HEK293 (cell line): Measurements from ENCODE around the gene LIMCH1.
A peak's percentile ranks its signal among the peaks of the same experiment; 100 is the strongest.

Experiments
- CTCF ChIA-PET: fragments of 350-600 bp; formaldehyde crosslinking; extraction: SDS; loops from one replicate; lab custom pipeline; 2021; ENCODE audit warnings: antibody characterized with exemption; lab: Yijun Ruan, JAX
- POLR2A ChIA-PET: fragments of 300-600 bp; formaldehyde crosslinking; extraction: SDS; loops from one replicate; lab custom pipeline; 2020; ENCODE audit warnings: antibody characterized with exemption, inconsistent platforms; lab: Yijun Ruan, JAX
- H3K27ac ChIP-seq: fragments of 200-500 bp; sonication (Bioruptor generic); 2 replicates; pipeline ENCODE4 v1.5.1; 2014; ENCODE audit warnings: low read depth, low read length, control low read depth, inconsistent platforms; ENCODE audit errors: extremely low read depth
- H3K36me3 ChIP-seq, 2 experiments: fragments of 200-500 bp in 1 of 2; sonication (Bioruptor generic) in 1 of 2; 1 replicate in 1 of 2; 2 replicates in 1 of 2; pipeline ENCODE4 v1.5.1; 2014 to 2017; ENCODE audit warnings: inconsistent platforms in 2 of 2, low read length in 2 of 2; ENCODE audit not compliant: control insufficient read depth in 2 of 2, insufficient read depth in 1 of 2
- H3K4me1 ChIP-seq: fragments of 200-500 bp; sonication (Bioruptor generic); 2 replicates; pipeline ENCODE4 v1.5.1; 2014; ENCODE audit warnings: mild to moderate bottlenecking, low read length, inconsistent platforms; ENCODE audit not compliant: control insufficient read depth, insufficient read depth
- H3K4me3 ChIP-seq: 2 replicates; pipeline ENCODE4 v1.5.1; 2011; ENCODE audit warnings: low read depth, mild to moderate bottlenecking, control low read depth, low read length, moderate library complexity
- H3K9me3 ChIP-seq: fragments of 200-500 bp; sonication (Bioruptor generic); 2 replicates; pipeline ENCODE4 v1.5.1; 2014; ENCODE audit warnings: low read depth, low read length, inconsistent platforms; ENCODE audit not compliant: control insufficient read depth, insufficient read depth
- KLF8 ChIP-seq: fragments of 450-650 bp; formaldehyde crosslinking; IDR thresholded peaks from 2 replicates; pipeline ENCODE4 v1.5.1; 2016; ENCODE audit warnings: missing biosample characterization, missing genetic modification characterization
- REPIN1 ChIP-seq: fragments of 450-650 bp; formaldehyde crosslinking; IDR thresholded peaks from 2 replicates; pipeline ENCODE4 v1.5.1; 2017; ENCODE audit warnings: missing biosample characterization, missing genetic modification characterization, low read depth
- YY1 ChIP-seq: fragments of 450-650 bp; formaldehyde crosslinking; IDR thresholded peaks from 2 replicates; pipeline ENCODE4 v1.5.1; 2018; ENCODE audit warnings: missing biosample characterization, missing genetic modification characterization
- ZBTB7A ChIP-seq: fragments of 450-650 bp; formaldehyde crosslinking; IDR thresholded peaks from 2 replicates; pipeline ENCODE4 v1.5.1; 2016; ENCODE audit warnings: low read depth, missing biosample characterization, missing genetic modification characterization
- ZFP37 ChIP-seq: fragments of 450-650 bp; formaldehyde crosslinking; IDR thresholded peaks from 2 replicates; pipeline ENCODE4 v1.5.1; 2016; ENCODE audit warnings: missing biosample characterization, missing genetic modification characterization
- ZNF114 ChIP-seq: fragments of 450-650 bp; formaldehyde crosslinking; IDR thresholded peaks from 2 replicates; pipeline ENCODE4 v1.5.0; 2017; ENCODE audit warnings: missing biosample characterization, missing genetic modification characterization
- ZNF169 ChIP-seq: fragments of 450-650 bp; formaldehyde crosslinking; IDR thresholded peaks from 2 replicates; pipeline ENCODE4 v1.5.1; 2016; ENCODE audit warnings: missing biosample characterization, missing genetic modification characterization
- ZNF175 ChIP-seq: fragments of 450-650 bp; formaldehyde crosslinking; IDR thresholded peaks from 2 replicates; pipeline ENCODE4 v1.5.1; 2016; ENCODE audit warnings: missing biosample characterization, missing genetic modification characterization
- ZNF184 ChIP-seq: fragments of 450-650 bp; IDR thresholded peaks from 2 replicates; pipeline ENCODE4 v1.5.1; 2018; ENCODE audit warnings: missing biosample characterization, mild to moderate bottlenecking, missing genetic modification characterization
- ZNF2 ChIP-seq: fragments of 450-650 bp; formaldehyde crosslinking; IDR thresholded peaks from 2 replicates; pipeline ENCODE4 v1.5.1; 2016; ENCODE audit warnings: missing biosample characterization, missing genetic modification characterization
- ZNF366 ChIP-seq: fragments of 450-650 bp; formaldehyde crosslinking; conservative IDR thresholded peaks from 2 replicates; pipeline ENCODE4 v1.5.1; 2016; ENCODE audit warnings: missing biosample characterization, missing genetic modification characterization
- ZNF423 ChIP-seq: fragments of 450-650 bp; formaldehyde crosslinking; IDR thresholded peaks from 2 replicates; pipeline ENCODE4 v1.5.1; 2016; ENCODE audit warnings: missing biosample characterization, missing genetic modification characterization
- ZNF501 ChIP-seq: fragments of 450-650 bp; formaldehyde crosslinking; IDR thresholded peaks from 2 replicates; pipeline ENCODE4 v1.5.1; 2016; ENCODE audit warnings: missing biosample characterization, missing genetic modification characterization
- ZNF529 ChIP-seq: fragments of 450-650 bp; formaldehyde crosslinking; IDR thresholded peaks from 2 replicates; pipeline ENCODE4 v1.5.1; 2017; ENCODE audit warnings: missing genetic modification characterization, missing biosample characterization; ENCODE audit not compliant: insufficient replicate concordance
- ZNF561 ChIP-seq: fragments of 450-650 bp; IDR thresholded peaks from 2 replicates; pipeline ENCODE4 v1.5.1; 2018; ENCODE audit warnings: missing biosample characterization, missing genetic modification characterization, borderline replicate concordance
- ZNF596 ChIP-seq: fragments of 450-650 bp; IDR thresholded peaks from 2 replicates; pipeline ENCODE4 v1.5.0; 2018; ENCODE audit warnings: missing biosample characterization, mild to moderate bottlenecking, missing genetic modification characterization, moderate library complexity
- ZNF785 ChIP-seq: fragments of 450-650 bp; formaldehyde crosslinking; IDR thresholded peaks from 2 replicates; pipeline ENCODE4 v1.5.1; 2016; ENCODE audit warnings: missing biosample characterization, missing genetic modification characterization
- ZNF830 ChIP-seq: fragments of 450-650 bp; IDR thresholded peaks from 2 replicates; pipeline ENCODE4 v1.5.0; 2018; ENCODE audit warnings: missing biosample characterization, missing genetic modification characterization, low read depth, mild to moderate bottlenecking, moderate library complexity
- ZXDB ChIP-seq: fragments of 450-650 bp; formaldehyde crosslinking; IDR thresholded peaks from 2 replicates; pipeline ENCODE4 v1.5.1; 2016; ENCODE audit warnings: missing biosample characterization, missing genetic modification characterization
- TF ChIP-seq, protein P1 (sequence below): fragments of 450-650 bp; formaldehyde crosslinking; IDR thresholded peaks from 2 replicates; pipeline ENCODE4 v1.5.1; 2016; ENCODE audit warnings: missing biosample characterization, missing genetic modification characterization
- TF ChIP-seq, protein P2 (sequence below): fragments of 450-650 bp; formaldehyde crosslinking; IDR thresholded peaks from 2 replicates; pipeline ENCODE4 v1.5.1; 2016; ENCODE audit warnings: missing biosample characterization, missing genetic modification characterization
- TF ChIP-seq, protein P3 (sequence below): fragments of 450-650 bp; formaldehyde crosslinking; IDR thresholded peaks from 2 replicates; pipeline ENCODE4 v1.5.1; 2016; ENCODE audit warnings: missing biosample characterization, missing genetic modification characterization

Gene LIMCH1

DNA sequence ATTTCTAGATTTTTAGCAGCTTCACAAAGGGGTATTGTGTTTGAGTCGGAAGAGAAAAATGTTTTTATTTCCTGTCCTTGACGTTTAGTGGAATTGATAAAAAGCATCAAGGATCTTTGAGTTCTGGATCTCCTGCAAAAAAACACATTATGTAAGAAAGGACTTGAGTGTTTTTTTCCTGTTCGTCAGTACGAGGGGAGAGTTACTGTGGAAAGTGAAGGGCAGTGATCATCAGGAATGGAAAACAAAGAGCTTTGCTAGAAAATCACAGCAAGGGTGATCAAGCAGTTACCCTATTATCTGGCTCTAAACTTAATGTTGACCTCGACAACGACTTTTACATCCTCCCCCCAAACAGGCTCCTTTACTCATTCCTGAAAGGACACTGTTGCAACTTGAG lies 7.3 kb downstream of the LIMCH1 start:
- no peak overlapping the region for H3K4me3 ChIP-seq
- H3K4me1 ChIP-seq = no peaks in the 10 kb centered on the region; the same call in 1 of the 2 replicates
- H3K36me3 ChIP-seq = no peaks in the 10 kb centered on the region
- CTCF ChIA-PET = interaction anchor here (1.0 kb wide), 1 partner anchor 344 kb away, joined by 5 read pairs; no protein-coding TSS in a partner anchor
- no peak overlapping the region for H3K27ac ChIP-seq
- H3K9me3 ChIP-seq = no peaks in the 10 kb centered on the region
- TF ChIP-seq ZNF2 (no peak), ZBTB7A (no peak), ZNF785 (tag by site-specific recombination) (no peak), ZNF501 (tag by site-specific recombination) (no peak), ZNF175 (tag by site-specific recombination) (no peak), ZNF830 (no peak), ZNF184 (tag by site-specific recombination) (no peak), ZNF529 (tag by site-specific recombination) (no peak), REPIN1 (tag by site-specific recombination) (no peak), ZNF114 (no peak)
- TF ChIP-seq, protein P1, sequence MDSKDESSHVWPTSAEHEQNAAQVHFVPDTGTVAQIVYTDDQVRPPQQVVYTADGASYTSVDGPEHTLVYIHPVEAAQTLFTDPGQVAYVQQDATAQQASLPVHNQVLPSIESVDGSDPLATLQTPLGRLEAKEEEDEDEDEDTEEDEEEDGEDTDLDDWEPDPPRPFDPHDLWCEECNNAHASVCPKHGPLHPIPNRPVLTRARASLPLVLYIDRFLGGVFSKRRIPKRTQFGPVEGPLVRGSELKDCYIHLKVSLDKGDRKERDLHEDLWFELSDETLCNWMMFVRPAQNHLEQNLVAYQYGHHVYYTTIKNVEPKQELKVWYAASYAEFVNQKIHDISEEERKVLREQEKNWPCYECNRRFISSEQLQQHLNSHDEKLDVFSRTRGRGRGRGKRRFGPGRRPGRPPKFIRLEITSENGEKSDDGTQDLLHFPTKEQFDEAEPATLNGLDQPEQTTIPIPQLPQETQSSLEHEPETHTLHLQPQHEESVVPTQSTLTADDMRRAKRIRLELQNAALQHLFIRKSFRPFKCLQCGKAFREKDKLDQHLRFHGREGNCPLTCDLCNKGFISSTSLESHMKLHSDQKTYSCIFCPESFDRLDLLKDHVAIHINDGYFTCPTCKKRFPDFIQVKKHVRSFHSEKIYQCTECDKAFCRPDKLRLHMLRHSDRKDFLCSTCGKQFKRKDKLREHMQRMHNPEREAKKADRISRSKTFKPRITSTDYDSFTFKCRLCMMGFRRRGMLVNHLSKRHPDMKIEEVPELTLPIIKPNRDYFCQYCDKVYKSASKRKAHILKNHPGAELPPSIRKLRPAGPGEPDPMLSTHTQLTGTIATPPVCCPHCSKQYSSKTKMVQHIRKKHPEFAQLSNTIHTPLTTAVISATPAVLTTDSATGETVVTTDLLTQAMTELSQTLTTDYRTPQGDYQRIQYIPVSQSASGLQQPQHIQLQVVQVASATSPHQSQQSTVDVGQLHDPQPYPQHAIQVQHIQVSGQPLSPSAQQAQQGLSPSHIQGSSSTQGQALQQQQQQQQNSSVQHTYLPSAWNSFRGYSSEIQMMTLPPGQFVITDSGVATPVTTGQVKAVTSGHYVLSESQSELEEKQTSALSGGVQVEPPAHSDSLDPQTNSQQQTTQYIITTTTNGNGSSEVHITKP (tag by site-specific recombination) = no peak
- POLR2A ChIA-PET = no interaction called here

DNA sequence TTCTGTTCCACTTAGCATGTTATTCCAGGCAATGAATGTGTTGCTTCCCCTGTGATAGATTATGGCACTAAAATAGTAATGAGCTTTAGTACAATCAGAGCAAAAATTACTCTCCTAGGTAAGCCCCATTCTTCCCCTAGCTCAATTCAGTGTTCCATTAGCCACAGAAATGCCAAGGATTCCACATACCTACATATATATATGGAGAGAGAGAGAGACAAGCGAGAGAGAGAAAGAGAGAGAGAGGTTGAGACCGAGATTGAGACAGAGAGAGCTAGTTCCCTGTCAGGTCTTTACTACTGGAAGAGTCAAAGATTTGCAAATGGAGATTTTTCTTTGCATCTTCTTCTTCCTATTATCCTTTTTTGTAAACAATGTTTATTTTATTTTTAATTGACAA lies 8.7 kb downstream of the LIMCH1 start:
- no peak for TF ChIP-seq ZNF366 (tag by site-specific recombination)
- TF ChIP-seq ZNF596 = peak; percentile 65
- CTCF ChIA-PET = interaction anchor here (1.1 kb wide), 1 partner anchor 9 kb away, joined by 3 read pairs; no protein-coding TSS in a partner anchor
- no peak overlapping the region for H3K27ac ChIP-seq
- no peaks in the 10 kb centered on the region for H3K36me3 ChIP-seq
- no peak overlapping the region for H3K4me3 ChIP-seq
- no peaks in the 10 kb centered on the region for H3K9me3 ChIP-seq
- POLR2A ChIA-PET = no interaction called here
- H3K4me1 ChIP-seq = no peaks in the 10 kb centered on the region; the same call in 1 of the 2 replicates

DNA sequence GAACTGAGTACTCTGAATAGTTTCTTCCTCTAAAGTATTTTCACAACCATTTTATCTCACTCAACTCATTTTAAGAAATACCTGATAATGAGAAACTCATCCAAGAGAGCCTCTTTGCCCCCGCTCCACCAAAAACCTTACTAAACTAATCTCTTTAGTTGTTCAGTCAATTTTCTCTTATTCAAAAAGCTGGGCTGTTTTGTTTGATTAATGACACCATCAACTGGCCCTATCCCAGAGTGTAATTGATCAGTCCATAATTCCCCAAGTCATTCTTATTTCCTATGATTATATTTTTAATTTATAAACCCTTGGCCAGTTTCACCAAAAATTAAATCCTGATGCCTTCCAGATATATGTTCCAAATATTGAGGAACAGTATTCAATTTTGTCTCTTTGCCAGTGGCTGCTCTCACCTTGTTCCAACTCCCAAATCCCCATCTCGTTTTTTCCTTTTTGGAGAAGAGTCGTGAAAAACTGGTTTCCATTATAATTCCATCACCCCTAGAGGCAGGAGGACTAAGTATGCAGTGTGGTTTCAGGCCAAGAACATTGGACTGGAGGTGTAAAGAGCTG lies 10.4 kb downstream of the LIMCH1 start:
- ChIA-PET POLR2A (no interaction called here), CTCF (no interaction called here)
- H3K4me3 ChIP-seq = no peak overlapping the region
- H3K36me3 ChIP-seq = no peaks in the 10 kb centered on the region
- no peaks in the 10 kb centered on the region; the same call in 1 of the 2 replicates for H3K4me1 ChIP-seq
- H3K27ac ChIP-seq = no peak overlapping the region
- no peaks in the 10 kb centered on the region for H3K9me3 ChIP-seq
- TF ChIP-seq ZFP37 (no peak), KLF8 (tag by site-specific recombination) (no peak), ZNF423 (tag by site-specific recombination) (no peak), YY1 (tag by site-specific recombination) (no peak), ZNF169 (tag by site-specific recombination) (no peak), ZXDB (tag by site-specific recombination) (no peak), ZNF561 (tag by site-specific recombination) (no peak)
- TF ChIP-seq, protein P2, sequence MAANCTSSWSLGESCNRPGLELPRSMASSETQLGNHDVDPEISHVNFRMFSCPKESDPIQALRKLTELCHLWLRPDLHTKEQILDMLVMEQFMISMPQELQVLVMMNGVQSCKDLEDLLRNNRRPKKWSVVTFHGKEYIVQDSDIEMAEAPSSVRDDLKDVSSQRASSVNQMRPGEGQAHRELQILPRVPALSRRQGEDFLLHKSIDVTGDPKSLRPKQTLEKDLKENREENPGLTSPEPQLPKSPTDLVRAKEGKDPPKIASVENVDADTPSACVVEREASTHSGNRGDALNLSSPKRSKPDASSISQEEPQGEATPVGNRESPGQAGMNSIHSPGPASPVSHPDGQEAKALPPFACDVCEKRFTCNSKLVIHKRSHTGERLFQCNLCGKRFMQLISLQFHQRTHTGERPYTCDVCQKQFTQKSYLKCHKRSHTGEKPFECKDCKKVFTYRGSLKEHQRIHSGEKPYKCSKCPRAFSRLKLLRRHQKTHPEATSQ (tag by site-specific recombination) = no peak
- TF ChIP-seq, protein P3, sequence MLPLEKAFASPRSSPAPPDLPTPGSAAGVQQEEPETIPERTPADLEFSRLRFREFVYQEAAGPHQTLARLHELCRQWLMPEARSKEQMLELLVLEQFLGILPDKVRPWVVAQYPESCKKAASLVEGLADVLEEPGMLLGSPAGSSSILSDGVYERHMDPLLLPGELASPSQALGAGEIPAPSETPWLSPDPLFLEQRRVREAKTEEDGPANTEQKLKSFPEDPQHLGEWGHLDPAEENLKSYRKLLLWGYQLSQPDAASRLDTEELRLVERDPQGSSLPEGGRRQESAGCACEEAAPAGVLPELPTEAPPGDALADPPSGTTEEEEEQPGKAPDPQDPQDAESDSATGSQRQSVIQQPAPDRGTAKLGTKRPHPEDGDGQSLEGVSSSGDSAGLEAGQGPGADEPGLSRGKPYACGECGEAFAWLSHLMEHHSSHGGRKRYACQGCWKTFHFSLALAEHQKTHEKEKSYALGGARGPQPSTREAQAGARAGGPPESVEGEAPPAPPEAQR (tag by site-specific recombination) = no peak
